Lower lobe of right lung (tissue), 2 donors: ENCODE results near the gene BRD7. TPM values are rescaled to one million over a fixed set of nuclear protein-coding genes. Genes with fewer than 3 reads are reported as not detected.

Experiments used
- ATAC-seq, 2 donors: fragments of 200-7000 bp; cut with Tn5 transposase; one replicate each; pipeline ENCODE4 v1.9.1; 2020 to 2022; ENCODE audit warnings: mild to moderate bottlenecking in 2 of 2, moderate library complexity in 2 of 2
- DNase-seq: peaks from one replicate; pipeline ENCODE4 v3.0.0-alpha.2; 2020
- H3K27ac ChIP-seq: fragments of 200-600 bp; one replicate; pipeline ENCODE4 v1.8.0; 2022
- H3K27me3 ChIP-seq: fragments of 200-600 bp; one replicate; pipeline ENCODE4 v1.8.0; 2022; ENCODE audit warnings: low read depth
- H3K36me3 ChIP-seq: fragments of 200-600 bp; one replicate; pipeline ENCODE4 v1.8.0; 2022; ENCODE audit warnings: mild to moderate bottlenecking
- H3K4me1 ChIP-seq: fragments of 200-600 bp; one replicate; pipeline ENCODE4 v1.8.0; 2022
- H3K4me3 ChIP-seq: fragments of 200-600 bp; one replicate; pipeline ENCODE4 v1.8.0; 2022; ENCODE audit warnings: mild to moderate bottlenecking
- H3K9me3 ChIP-seq: fragments of 200-600 bp; one replicate; pipeline ENCODE4 v1.8.0; 2022
- CTCF ChIP-seq: fragments of 200-600 bp; IDR thresholded peaks from one replicate; pipeline ENCODE4 v1.8.0; 2022; ENCODE audit warnings: antibody characterized with exemption, mild to moderate bottlenecking
- intact Hi-C: fragments of 100-400 bp; cut with DNase I; formaldehyde crosslinking; loops from one replicate; pipeline ENCODE4 v1.11.0; 2022
- total RNA-seq: library from RNA; stranded (reverse); fragmentation: NEBNext Ultra II Directional; extraction: Animal tissue kit (Norgen Biotek cat#: 25700); gene quantifications from one replicate; pipeline ENCODE4 v1.2.1, GENCODE V29; 2021
- donor health status: DM: no; HTN: yes; CAD: no; lungs with severe emphysema.

BRD7 gene
- total RNA-seq, 1 donor from 2014 or later: 76.3 TPM

GRCh38 chr16:50273888-50274325, 94.9 kb downstream of the BRD7 start:
- Histone ChIP-seq H3K4me3 (peak overlapping the region; percentile 50), H3K4me1 (peaks cover 61% of the 10 kb centered on the region), H3K9me3 (no peaks in the 10 kb centered on the region), H3K36me3 (no peaks in the 10 kb centered on the region), H3K27ac (peak overlapping the region; percentile 85), H3K27me3 (no peaks in the 10 kb centered on the region)
- peak; percentile 46 to 59 for ATAC-seq
- peak; percentile 74 for DNase-seq
- no peak for TF ChIP-seq CTCF
- intact Hi-C loops: no loop called here

GRCh38 chr16:50273382-50273690, 95.5 kb downstream of the BRD7 start:
- intact Hi-C loops: no loop called here
- Histone ChIP-seq H3K4me1 (peaks cover 60% of the 10 kb centered on the region), H3K4me3 (no peak overlapping the region), H3K27ac (no peak overlapping the region), H3K9me3 (no peaks in the 10 kb centered on the region), H3K27me3 (no peaks in the 10 kb centered on the region), H3K36me3 (no peaks in the 10 kb centered on the region)
- no peak for ATAC-seq
- DNase-seq: no peak
- no peak for TF ChIP-seq CTCF

GRCh38 chr16:50272687-50273381, 96.0 kb downstream of the BRD7 start:
- no peaks in the 10 kb centered on the region for H3K9me3 ChIP-seq
- intact Hi-C loops: no loop called here
- ATAC-seq: no peak
- no peak overlapping the region for H3K4me3 ChIP-seq
- no peaks in the 10 kb centered on the region for H3K36me3 ChIP-seq
- no peak for TF ChIP-seq CTCF
- no peak for DNase-seq
- no peaks in the 10 kb centered on the region for H3K27me3 ChIP-seq
- no peak overlapping the region for H3K27ac ChIP-seq
- peaks cover 65% of the 10 kb centered on the region for H3K4me1 ChIP-seq

- no peak for ATAC-seq
- Histone ChIP-seq H3K27me3 (no peaks in the 10 kb centered on the region), H3K4me1 (peaks cover 67% of the 10 kb centered on the region), H3K36me3 (no peaks in the 10 kb centered on the region), H3K27ac (peak overlapping the region; percentile 31), H3K4me3 (no peak overlapping the region), H3K9me3 (no peaks in the 10 kb centered on the region)
- no peak for DNase-seq
- intact Hi-C loops: no loop called here
- TF ChIP-seq CTCF: no peak
These were observed 96.6 kb downstream of the BRD7 start for GRCh38 chr16:50272111-50272571.

GRCh38 chr16:50271148-50272041, 97.4 kb downstream of the BRD7 start:
- TF ChIP-seq CTCF: no peak
- Histone ChIP-seq H3K36me3 (no peaks in the 10 kb centered on the region), H3K27me3 (no peaks in the 10 kb centered on the region), H3K4me3 (no peak overlapping the region), H3K27ac (peak overlapping the region; percentile 31), H3K9me3 (no peaks in the 10 kb centered on the region), H3K4me1 (peaks cover 67% of the 10 kb centered on the region)
- intact Hi-C loops: no loop called here
- ATAC-seq: no peak
- DNase-seq: no peak
